Cardiac muscle cell (in vitro differentiated cells and primary cell): ENCODE measurements around the gene POMC. TPM values are rescaled to one million over a fixed set of nuclear protein-coding genes. Genes with fewer than 3 reads are reported as not detected.
"Not testable (repeated sequence)": the region's sequence is repeated elsewhere in the genome, so short reads cannot be mapped to it uniquely, and the experiment has no call there.

Experiments
- DNase-seq, 2 donors: peaks; one replicate each; pipeline versions ENCODE4 v3.0.0 to v3.0.0-alpha.2; 2010 to 2017; ENCODE audit warnings: low read depth in 1 of 2, low spot score in 1 of 2
- H3K27ac ChIP-seq: fragments of 200-600 bp; sonication (generic); 2 replicates; pipeline ENCODE4 v1.5.1; 2016
- H3K27me3 ChIP-seq: fragments of 200-600 bp; sonication (generic); 2 replicates; pipeline ENCODE4 v1.6.0; 2016; ENCODE audit warnings: control low read depth
- H3K36me3 ChIP-seq: fragments of 200-600 bp; sonication (generic); 2 replicates; pipeline ENCODE4 v1.5.1; 2016; ENCODE audit warnings: control low read depth
- H3K4me1 ChIP-seq: fragments of 200-600 bp; sonication (generic); 2 replicates; pipeline ENCODE4 v1.8.1; 2017; ENCODE audit warnings: low read depth, mild to moderate bottlenecking, mixed run types
- H3K4me3 ChIP-seq: fragments of 200-600 bp; sonication (generic); 2 replicates; pipeline ENCODE4 v1.5.1; 2016; ENCODE audit warnings: mild to moderate bottlenecking
- H3K9me3 ChIP-seq: fragments of 200-600 bp; sonication (generic); 2 replicates; pipeline ENCODE4 v1.5.1; 2017; ENCODE audit warnings: low read depth, mild to moderate bottlenecking, control low read depth
- CTCF ChIP-seq: IDR thresholded peaks from 2 replicates; pipeline ENCODE4 v1.5.1; 2012; ENCODE audit warnings: low read depth, mild to moderate bottlenecking, low read length
- polyA plus RNA-seq: library from polyadenylated mRNA; unstranded; fragments of >200 nt; fragmentation: Nextera tagmentation; extraction: Ambion mirVana; gene quantifications from 2 replicates; pipeline ENCODE4 v1.2.1, GENCODE V29; 2016
- total RNA-seq: library from RNA; depleted of rRNA; stranded (reverse); fragments of >200 nt; gene quantifications from 2 replicates; pipeline ENCODE4 v1.2.3, GENCODE V29; 2016

POMC gene
- total and polyA plus RNA-seq, 2 experiments from 2014 or later: 2.0 to 2.8 TPM

- peaks cover 5% of the 10 kb centered on the region for H3K4me1 ChIP-seq
- H3K27me3 ChIP-seq: no peaks in the 10 kb centered on the region
- peak; percentile 39 to 42 for DNase-seq
- no peaks in the 10 kb centered on the region for H3K36me3 ChIP-seq
- TF ChIP-seq CTCF: no peak
- H3K27ac ChIP-seq: no peak overlapping the region
- H3K4me3 ChIP-seq: no peak overlapping the region
- H3K9me3 ChIP-seq: no peaks in the 10 kb centered on the region
Observed at GRCh38 chr2:25159949-25160348, 8.4 kb downstream of the POMC start.

GRCh38 chr2:25158096-25158852 lies 10.1 kb downstream of the POMC start:
- H3K4me1 ChIP-seq: peaks cover 5% of the 10 kb centered on the region
- no peak overlapping the region for H3K4me3 ChIP-seq
- no peak overlapping the region for H3K27ac ChIP-seq
- H3K27me3 ChIP-seq: no peaks in the 10 kb centered on the region
- no peak for TF ChIP-seq CTCF
- no peak for DNase-seq
- no peaks in the 10 kb centered on the region for H3K36me3 ChIP-seq
- no peaks in the 10 kb centered on the region for H3K9me3 ChIP-seq

- H3K27ac ChIP-seq: no peak overlapping the region
- peaks cover 5% of the 10 kb centered on the region for H3K4me1 ChIP-seq
- H3K27me3 ChIP-seq: no peaks in the 10 kb centered on the region
- no peak for TF ChIP-seq CTCF
- H3K36me3 ChIP-seq: no peaks in the 10 kb centered on the region
- DNase-seq: no peak
- H3K9me3 ChIP-seq: no peaks in the 10 kb centered on the region
- no peak overlapping the region for H3K4me3 ChIP-seq
Observed at GRCh38 chr2:25155401-25155800, 13.0 kb downstream of the POMC start.

GRCh38 chr2:25151718-25152117 lies 16.7 kb downstream of the POMC start:
- no peaks in the 10 kb centered on the region for H3K4me1 ChIP-seq
- no peak for TF ChIP-seq CTCF
- no peaks in the 10 kb centered on the region for H3K27me3 ChIP-seq
- no peak overlapping the region for H3K27ac ChIP-seq
- H3K9me3 ChIP-seq: no peaks in the 10 kb centered on the region
- H3K4me3 ChIP-seq: no peak overlapping the region
- no peaks in the 10 kb centered on the region for H3K36me3 ChIP-seq
- no peak for DNase-seq

GRCh38 chr2:25150993-25151392 lies 17.4 kb downstream of the POMC start:
- H3K36me3 ChIP-seq, H3K4me3 ChIP-seq, H3K4me1 ChIP-seq, H3K27ac ChIP-seq, H3K9me3 ChIP-seq, DNase-seq, H3K27me3 ChIP-seq: not testable (repeated sequence)

GRCh38 chr2:25149646-25150045 lies 18.7 kb downstream of the POMC start:
- H3K4me1 ChIP-seq: no peaks in the 10 kb centered on the region
- no peak overlapping the region for H3K27ac ChIP-seq
- no peak overlapping the region for H3K4me3 ChIP-seq
- no peaks in the 10 kb centered on the region for H3K36me3 ChIP-seq
- DNase-seq: no peak
- TF ChIP-seq CTCF: no peak
- H3K27me3 ChIP-seq: no peaks in the 10 kb centered on the region
- no peaks in the 10 kb centered on the region for H3K9me3 ChIP-seq
